GM19372 (cell line): ENCODE measurements around the gene AOX1.
"Not testable (repeated sequence)": the region's sequence is repeated elsewhere in the genome, so short reads cannot be mapped to it uniquely, and the experiment has no call there.

Experiments
- ATAC-seq: cut with Tn5 transposase; IDR thresholded peaks from one replicate; pipeline ENCODE4 v1.9.1; 2021; ENCODE audit warnings: mild to moderate bottlenecking, low read depth, moderate library complexity; ENCODE audit not compliant: unreplicated experiment

AOX1 gene

DNA sequence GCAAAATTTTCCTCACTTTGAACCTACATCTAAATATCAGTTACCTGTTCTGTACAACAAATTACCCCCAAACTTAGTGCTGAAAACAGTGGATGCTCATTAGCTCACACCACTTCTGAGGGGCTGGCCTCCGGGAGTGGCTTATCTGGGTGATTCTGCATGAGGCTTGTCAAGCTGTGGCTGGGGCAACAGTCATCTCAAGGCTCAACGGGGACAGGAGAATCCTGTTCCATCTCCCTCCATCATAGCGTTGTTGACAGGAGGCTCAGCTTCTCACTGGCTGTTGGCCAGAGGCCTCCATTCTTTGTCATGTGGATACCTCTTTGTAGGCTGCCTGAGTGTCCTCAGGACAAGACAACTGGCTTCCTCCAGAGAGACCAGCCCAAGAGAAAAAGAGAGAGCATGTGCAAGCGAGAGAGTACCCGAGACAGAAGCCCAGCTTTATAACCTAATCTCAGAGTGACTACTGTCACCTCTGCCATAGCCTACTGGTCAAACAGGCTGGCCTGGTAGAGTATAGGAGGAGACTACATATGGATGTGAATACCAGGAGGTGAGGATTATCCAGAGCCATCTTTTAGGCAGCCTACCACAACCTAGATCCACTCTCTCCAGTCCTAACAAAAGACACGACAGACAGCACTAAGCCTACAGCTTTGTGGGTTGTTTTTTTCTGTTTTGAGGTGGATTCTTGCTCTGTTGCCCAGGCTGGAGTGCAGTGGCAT is 79.1 kb downstream of the AOX1 start:
- ATAC-seq: no peak

DNA sequence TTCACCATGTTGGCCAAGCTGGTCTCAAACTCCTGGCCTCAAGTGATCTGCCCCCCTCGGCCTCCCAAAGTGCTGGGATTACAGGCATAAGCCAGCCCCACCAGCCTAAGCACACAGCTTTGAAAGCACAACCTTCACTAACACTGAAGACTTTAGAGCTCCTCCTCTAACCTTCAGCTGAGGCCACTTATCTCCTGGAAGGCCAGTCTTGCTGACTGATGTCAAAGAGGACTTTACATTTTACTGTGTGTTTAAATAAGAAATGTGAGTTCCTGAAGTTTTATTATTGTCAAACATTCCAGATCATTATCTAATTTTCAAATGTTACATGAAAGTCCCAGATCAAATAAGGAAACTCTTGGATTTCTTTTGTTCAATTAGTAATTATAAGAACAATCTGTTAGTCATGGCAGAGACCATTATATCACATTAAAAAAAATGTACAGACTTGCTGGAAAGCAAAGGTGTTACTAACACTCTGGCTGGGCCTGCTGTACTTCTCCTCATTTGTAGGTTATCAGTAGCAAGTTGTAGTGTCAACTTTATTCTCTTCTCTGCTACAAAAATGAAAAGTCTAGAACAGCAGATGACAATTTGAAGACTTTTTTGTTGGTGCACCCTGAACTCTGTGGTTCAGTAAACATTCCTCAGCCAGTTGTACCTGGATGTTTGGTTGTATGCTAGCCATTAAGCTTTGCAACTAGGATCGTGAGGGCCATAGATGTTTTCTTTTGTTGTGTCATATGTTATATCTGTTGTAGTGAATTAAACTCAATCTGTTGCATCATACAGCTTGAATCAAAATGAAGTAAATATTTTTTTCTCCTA is 80.0 kb downstream of the AOX1 start:
- no peak for ATAC-seq

DNA sequence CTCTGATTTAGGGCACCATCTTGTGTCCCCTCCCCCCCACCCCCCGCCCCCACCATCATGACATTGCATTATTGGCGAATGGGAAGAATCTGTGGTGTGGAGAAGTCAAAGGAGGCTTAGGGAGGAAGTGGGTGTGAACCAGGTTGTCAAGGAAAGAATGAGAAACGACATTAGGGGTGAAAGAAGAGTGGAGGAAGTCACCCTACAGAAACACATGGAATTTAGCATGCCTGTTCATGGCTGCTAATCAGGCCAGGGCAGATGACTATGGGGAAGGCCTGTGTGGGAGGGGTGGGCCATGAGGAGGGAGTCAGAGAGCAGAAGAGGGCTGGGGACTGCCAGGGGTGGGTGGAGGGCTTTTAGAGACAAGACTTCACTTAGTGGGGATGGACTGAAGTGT is 81.6 kb downstream of the AOX1 start:
- ATAC-seq: no peak

DNA sequence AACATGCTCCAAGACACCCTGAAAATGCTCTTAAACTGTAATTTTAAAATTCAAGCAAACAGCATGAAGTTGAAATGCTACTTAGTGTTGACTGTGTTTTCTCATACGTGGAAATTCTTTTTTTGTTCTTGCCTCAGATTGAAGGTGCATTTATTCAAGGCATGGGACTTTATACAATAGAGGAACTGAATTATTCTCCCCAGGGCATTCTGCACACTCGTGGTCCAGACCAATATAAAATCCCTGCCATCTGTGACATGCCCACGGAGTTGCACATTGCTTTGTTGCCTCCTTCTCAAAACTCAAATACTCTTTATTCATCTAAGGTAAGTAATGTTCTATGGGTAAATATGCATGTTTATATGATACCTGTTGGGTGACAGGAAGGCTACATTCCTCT is 82.7 kb downstream of the AOX1 start:
- ATAC-seq: no peak

DNA sequence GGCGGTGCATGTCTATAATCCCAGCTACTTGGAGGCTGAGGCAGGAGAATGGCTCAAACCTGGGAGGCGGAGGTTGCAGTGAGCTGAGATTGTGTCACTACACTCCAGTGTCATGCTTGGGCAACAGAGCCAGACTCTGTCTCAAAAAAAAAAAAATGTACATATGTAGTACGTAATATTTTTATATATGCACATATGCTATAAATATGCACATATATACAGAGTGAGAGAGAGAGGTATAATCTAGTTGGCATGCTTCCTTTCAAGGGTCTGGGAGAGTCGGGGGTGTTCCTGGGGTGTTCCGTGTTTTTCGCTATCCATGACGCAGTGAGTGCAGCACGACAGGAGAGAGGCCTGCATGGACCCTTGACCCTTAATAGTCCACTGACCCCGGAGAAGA is 83.5 kb downstream of the AOX1 start:
- no peak for ATAC-seq

DNA sequence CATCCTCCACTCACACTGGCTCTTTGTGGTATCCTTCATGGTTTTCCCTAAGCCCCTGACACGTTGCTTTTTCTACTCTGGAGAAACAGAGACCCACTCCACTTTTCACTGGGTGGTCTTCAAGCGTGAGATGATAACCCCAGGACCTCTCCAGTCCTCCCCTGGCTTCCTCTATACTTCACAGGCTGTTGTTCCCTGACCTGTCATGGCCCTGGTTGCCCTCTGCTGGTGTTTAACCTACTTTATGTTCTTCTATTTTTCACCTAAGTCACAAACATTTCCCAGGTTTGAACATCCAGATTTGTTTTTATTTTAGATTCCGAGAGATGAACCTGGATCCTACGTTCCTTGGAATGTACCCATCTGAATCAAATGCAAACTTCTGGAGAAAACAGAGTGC is 84.5 kb downstream of the AOX1 start:
- ATAC-seq: no peak

DNA sequence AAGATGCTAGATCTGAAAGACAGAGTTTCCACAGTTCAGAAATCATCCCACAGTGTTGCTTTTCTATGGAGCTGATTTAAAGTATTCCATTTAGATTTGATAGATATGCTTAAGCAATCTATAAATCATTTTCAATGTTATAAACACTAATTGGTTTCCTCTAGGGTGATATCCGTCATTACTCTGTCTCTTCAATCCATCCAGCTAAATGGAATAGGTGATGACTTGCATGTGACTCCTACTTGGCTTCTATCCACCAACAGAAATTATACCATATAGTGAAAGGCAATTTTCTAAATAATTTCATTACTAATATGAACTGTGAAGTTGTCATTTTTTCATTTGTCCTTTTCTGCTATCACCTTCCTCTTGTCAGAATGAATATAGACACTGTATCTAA is 84.9 kb downstream of the AOX1 start:
- ATAC-seq: no peak

DNA sequence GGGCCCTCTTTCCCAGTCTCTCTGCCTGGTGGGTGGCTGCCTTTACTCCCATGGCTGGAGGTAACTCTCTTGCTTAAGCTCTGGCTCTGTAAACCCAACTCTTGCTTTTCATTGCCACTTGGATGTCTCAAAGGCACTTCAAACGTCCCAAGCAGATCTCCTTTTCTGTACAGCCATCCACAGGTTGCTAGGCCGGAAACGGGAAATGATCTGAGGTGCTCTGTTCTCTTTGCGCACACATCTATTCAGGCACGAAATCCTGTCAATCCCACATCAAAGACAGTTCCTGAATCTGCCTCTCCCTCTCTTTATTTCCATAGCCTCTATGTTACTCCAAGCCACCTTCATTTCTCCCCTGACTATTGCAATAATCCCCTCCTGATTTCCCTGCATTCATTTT is 87.4 kb downstream of the AOX1 start:
- ATAC-seq: no peak

DNA sequence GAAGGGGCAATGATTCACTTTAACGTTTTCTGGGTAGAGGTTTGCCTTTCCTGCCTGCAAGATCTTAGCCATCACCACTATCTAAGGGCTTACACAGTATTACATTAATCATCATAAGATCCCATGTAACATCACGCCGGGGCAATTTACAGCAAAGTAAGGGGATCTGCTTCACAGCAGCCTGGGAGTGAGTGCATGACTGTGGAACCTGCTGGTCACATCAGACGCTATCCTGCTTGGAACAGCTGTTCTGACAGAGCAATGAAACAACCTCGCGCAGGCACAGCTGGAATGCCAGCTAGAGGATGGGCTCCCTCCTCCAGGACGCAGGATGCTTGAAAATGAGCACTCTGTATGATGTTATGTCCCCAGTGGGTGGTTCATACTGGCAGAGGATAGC is 89.0 kb downstream of the AOX1 start:
- no peak for ATAC-seq

DNA sequence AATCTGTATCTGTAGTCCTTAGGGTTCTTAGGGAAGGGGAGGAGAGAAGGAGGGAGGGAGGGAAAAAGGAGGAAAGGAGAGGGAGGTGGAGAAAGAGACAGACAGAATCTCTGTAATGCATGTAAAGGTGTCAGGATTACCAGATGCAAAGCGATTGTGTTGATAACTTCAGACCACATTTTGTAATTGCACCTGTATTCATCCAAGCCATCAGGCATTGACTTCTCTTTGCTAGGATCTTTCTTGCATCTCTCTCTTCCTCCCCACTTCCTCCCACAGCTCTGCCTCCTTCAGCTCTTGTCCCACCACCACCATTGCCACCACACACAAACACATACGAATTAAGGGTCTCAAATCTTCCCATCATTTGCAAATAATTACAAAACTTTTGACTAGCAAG is 91.4 kb downstream of the AOX1 start:
- no peak for ATAC-seq

DNA sequence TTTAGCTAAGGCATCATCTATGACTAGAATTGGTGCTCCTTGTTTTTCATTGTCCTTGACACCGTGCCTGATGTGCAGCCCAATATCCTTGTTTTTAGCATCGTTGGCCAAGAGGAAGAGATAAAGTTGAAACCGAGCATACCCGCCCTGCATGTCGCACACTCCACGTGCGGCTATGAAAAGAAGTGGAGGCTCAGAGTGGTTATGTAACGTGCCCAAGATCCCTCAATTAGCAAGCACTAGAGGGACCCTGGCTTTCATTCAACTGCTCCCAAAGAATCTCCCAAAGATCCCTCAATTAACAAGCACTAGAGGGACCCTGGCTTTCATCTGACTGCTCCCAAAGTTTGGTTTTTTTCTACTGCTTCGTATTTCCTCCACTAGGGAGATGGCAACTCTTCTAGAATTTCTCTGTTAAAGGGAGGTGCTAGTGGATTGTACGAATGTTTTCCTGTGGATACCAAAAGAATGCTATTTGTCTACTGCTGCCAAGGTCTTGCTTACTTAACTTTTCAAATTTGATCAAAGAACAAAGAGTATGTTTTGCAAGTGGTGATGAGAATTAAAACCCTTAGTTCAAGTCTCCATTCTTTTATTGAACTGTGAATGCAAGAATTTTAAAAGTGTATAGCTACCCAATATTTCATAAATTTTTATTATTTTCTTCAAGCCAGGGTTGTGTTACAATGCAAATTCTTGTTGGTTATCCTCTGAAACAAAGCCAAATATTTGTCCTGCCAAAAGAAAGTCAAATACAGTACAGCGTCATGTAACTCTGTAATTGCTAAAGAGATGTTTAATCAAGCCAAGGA is 92.1 kb downstream of the AOX1 start:
- no peak for ATAC-seq

DNA sequence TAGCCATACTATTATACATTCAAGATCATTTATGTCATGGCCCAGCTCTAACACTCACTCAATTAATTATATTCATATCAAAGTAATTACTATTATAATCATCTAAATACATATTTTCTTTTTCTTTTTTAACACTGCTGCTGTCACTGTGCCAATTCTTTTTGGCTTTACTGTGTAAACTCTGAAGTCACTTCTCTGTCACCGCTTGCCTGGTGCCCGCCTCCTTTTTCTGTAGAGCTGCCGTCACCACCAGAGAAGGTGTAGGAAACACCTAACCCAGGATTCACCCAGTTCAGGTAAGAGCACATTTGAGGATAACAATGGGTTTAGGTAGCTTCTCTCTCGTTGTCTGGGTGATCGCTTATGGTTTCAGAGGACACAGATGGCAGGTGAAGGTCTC is 93.3 kb downstream of the AOX1 start:
- ATAC-seq: no peak

DNA sequence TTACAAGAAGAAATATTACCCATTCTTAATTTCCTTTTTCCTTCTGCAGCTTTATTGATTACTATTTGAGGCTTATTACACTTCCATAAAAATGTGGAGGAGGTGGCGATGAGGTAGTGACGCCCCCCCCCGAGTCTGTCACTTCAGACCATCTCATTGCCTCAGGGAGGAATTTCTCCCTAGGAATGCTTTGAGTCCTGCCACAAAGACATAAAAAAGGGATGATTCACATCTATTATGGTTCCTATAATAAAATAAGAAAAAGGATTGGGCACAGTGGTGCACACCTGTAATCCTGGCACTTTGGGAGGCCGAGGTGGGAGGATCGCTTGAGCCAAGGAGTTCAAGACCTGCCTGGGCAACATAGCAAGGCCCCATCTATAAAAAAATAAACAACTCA is 93.7 kb downstream of the AOX1 start:
- no peak for ATAC-seq

DNA sequence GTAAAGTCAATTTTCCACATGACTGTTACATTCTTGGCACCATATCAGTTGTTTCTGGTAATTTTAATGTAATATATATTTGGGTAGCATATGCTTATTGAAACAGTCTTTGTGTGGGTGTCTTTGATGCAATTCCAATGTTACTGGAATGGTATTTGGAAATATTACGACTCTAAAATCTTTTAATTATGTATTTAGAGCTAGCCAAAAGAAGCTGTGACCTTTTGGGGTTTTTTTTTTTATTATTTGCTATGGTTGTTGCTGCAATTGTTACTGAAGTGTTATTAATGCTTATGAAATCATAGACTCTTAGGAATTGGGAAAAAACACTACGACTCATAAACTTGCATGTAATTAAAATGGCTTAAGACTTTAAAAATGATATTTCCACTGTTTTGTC is 95.9 kb downstream of the AOX1 start:
- no peak for ATAC-seq

DNA sequence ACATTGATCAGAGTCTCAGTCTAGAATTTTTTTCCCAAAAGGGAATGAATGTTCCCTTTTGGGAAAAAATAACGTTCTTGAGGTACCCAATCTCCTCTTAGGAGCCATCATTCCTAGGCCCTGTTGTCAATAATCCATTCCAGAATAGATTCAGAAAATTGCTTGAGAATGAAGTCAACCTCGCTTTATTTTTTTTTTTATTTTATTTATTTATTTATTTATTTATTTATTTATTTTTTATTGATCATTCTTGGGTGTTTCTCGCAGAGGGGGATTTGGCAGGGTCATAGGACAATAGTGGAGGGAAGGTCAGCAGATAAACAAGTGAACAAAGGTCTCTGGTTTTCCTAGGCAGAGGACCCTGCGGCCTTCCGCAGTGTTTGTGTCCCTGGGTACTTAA is 96.6 kb downstream of the AOX1 start:
- not testable (repeated sequence) for ATAC-seq

DNA sequence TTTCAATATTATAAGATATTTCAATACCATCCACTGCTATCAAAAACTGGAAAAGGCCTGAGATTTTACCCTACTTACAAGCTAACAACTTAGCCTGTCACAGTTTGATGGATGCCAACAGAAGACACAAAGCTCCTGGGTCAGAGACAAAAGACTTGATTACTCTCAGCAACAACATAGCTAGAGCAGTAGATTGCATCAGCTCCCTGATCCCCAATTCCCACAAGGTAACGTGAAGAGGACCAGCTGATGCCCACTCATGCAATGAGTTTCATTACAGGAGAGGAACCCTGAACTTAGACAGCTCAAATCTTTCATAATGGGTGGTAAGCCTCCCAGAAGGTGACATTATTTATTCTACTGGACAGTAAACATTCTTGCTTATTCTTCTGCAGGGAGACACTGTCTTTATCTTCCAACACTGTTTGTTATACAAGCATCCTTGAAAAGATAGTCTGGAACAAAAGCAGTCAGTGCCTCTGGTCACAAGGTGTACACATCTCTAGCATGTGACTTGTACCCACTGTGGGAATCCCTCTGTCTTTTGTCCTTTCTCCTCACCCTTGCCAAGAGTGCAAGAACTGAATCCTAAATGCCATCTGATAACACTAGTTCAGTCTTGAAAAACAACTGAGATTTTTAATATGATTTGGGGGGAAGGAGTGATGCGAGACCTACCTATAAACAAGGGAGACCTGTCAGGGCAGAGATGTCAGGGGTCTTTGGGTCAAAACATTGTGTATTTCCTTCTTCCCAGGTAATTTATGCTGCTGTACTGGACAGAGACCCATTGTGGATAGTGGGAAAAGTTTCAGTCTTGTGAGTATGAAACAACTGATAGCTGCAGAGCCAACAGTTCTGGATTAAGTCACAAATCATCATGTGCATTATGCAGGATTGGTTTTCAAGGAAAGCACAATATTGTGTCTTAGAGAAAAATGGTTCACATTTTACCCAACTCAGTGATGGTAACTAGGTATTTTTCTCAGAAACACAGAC is 102.4 kb downstream of the AOX1 start:
- no peak for ATAC-seq

DNA sequence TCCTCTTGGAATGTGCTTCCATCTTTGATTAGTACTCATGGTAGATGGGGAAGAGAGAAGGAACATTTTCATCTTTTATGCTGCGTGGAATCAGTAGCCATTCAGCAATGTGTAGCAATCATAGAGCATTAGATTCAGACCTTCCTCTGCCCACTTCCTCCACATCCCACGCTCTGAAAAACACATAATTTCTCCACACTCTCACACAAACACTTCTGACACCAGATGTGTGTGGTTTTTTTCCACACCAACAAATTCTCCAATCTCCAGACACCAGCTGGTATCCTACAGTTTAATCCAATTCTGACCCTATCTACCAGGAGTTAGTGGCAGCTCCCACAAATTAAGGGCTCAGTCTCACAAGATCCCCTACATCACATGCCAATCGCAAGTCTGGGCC is 103.3 kb downstream of the AOX1 start:
- no peak for ATAC-seq

DNA sequence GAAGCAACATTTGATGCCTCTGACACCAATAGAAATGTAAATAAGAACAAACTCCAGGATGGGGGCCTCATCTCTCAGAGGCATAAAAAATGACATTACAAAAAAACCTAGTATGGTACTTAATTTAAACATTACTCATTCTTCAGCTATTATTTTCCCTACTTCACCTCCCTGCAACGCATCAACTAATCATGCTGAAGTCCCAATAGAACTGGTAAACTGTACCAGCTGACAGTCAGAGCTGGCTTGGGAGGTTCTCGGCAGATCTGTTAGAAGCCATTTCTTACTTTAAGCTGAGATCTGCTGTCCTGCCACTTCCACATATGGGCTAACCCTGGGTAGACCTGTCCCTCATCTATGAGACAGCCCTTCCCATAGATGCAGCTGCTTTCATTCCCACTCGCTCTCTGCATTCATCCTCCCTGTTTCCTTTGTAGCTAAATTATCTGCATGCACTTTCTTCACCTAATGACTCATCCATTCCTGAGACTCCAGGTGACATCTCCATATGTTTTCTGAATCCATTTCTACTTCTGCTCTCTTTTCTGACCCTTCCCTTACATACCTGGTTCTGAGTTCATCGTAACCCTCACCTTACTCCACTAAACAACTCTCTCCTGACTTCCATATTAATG is 108.1 kb downstream of the AOX1 start:
- ATAC-seq: no peak

DNA sequence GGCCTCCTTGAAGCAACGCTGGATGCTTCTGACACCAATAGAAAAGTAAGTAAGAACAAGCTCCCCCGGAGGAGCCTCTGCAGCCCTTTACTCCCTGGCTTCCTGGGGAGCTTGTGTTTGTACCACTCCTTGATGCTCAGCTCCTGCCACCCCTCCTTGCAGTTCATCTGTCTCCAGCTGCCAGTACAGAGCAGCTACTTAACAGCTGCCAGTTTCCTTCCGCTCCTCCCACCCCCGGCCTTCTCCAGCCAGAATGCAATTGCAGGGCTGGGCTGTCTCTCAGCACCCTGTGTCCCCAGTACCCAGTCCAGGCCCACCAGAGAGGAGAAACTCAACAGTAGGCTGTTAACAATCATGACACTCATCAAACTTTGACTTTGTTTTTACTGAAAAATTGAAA is 109.4 kb downstream of the AOX1 start:
- no peak for ATAC-seq

DNA sequence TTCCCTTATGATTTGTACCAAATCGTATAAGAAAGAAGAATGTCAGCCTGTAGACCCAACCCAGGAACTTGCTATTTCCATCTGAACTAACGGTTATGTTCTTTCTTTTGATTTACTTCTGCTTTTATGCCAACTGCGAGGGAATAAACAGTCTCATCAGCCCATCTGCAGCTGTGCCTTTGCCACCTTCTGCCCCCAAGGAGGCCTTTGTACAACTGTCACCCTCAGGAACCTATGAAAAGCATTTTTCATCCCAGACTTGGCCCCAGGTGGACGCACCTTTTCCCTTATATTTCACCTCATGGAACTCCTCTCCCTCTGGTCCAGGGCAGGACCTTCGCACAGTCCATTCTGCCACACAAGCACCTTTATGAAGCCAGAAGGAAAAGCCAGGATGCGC is 109.8 kb downstream of the AOX1 start:
- no peak for ATAC-seq
